Measurements from ENCODE around the gene TMEM117. TPM values are rescaled to one million over a fixed set of nuclear protein-coding genes. Genes with fewer than 3 reads are reported as not detected.

TMEM117 gene
- polyA plus RNA-seq, 3 donors from 2014 or later: 2.0 to 7.8 (median 4.0) TPM

DNA sequence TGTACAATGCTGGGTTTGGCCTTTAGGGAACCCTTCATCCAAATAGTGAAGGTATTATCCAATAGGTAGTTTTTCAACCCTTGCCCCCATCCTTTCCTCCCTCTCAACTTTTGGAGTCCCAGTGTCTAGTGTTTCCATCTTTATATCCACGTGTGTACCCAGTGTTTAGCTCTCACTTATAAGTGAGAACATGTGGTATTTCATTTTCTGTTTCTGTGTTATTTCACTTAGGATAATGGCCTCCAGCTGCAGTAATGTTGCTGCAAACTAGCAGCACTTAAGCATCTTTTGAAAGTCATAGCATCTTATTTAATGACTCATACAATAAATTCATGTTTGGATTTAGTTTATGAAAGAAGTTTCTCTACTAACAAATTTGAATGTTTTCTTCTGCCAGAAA lies 597.8 kb downstream of the TMEM117 start:
- peaks cover 0 to 4% (median under 1%) of the 10 kb centered on the region in 6 donors for H3K9me3 Mint-ChIP-seq

GRCh38 chr12:44436756-44437155 lies 600.9 kb downstream of the TMEM117 start:
- DNase-seq: no peak
- peaks cover 0 to 5% (median 2%) of the 10 kb centered on the region in 6 donors for H3K9me3 Mint-ChIP-seq
- H3K36me3 Mint-ChIP-seq: no peaks in the 10 kb centered on the region
- H3K4me1 Mint-ChIP-seq: no peaks in the 10 kb centered on the region
- H3K27ac Mint-ChIP-seq: no peak overlapping the region
- H3K27me3 Mint-ChIP-seq (ENCODE audit: low read depth in 3 of 3): peaks cover 0 to 2% (median 0%) of the 10 kb centered on the region in 3 donors
- no peak overlapping the region for H3K4me3 Mint-ChIP-seq

More for the DNA sequence above, 597.8 kb downstream of the TMEM117 start:
- peaks cover 0 to 2% (median 0%) of the 10 kb centered on the region in 3 donors for H3K27me3 Mint-ChIP-seq (ENCODE audit: low read depth in 3 of 3)
- no peak overlapping the region for H3K27ac Mint-ChIP-seq
- no peak overlapping the region for H3K4me3 Mint-ChIP-seq
- no peak for DNase-seq
- H3K4me1 Mint-ChIP-seq: no peaks in the 10 kb centered on the region
- no peaks in the 10 kb centered on the region for H3K36me3 Mint-ChIP-seq

Other genes starting within 250 kb of the TMEM117 start
- gene PUS7L, start 77.3 kb upstream of the TMEM117 start, polyA plus RNA-seq: 10 to 100 TPM; 13.5 to 42.1 (median 35.9) TPM
- gene IRAK4, start 77.1 kb upstream of the TMEM117 start, polyA plus RNA-seq: 10 to 100 TPM; 26.8 to 45.4 (median 39.3) TPM
- gene TWF1, start 29.8 kb upstream of the TMEM117 start, polyA plus RNA-seq: 10 to 100 TPM; 20.4 to 21.7 (median 21.3) TPM